B cell (primary cell): Measurements from ENCODE around the gene OIT3.

Experiments
- CTCF ChIP-seq: fragments of 200-600 bp; IDR thresholded peaks from one replicate; pipeline ENCODE4 v1.8.0; 2022; ENCODE audit warnings: antibody characterized with exemption, mild to moderate bottlenecking
- EZH2 ChIP-seq: IDR thresholded peaks from 2 replicates; pipeline ENCODE4 v1.6.1; 2012; ENCODE audit warnings: borderline replicate concordance, low read depth, mild to moderate bottlenecking, moderate library complexity, low read length; ENCODE audit not compliant: insufficient read depth, poor library complexity, severe bottlenecking

DNA sequence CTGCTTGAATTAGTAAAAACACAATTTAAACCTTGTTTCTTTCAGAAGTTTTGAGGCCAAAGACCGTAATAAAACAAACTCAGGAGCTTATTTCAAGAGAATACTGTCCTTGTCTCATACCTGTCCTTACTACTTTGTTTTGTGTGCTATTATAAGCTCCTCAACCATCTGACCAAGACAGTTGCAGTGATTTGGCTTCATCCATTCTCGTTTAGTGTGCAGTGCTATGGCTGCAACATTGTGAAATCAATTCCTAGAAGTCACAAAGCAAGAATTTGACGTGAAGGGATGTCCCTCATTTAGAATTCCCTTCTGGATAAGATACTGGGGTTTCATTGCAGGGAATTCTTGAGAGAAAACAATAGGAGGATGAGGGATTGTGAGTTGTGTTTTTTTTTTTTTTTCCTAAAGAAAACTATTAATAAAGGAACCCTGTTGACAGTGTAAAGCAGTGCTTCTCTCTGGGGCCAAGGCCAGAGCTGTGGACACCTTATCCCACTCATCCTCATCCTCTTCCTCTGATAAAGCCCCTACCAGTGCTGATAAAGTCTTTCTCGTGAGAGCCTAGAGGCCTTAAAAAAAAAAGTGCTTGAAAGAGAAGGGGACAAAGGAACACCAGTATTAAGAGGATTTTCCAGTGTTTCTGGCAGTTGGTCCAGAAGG, at the start of gene OIT3:
- TF ChIP-seq CTCF (no peak), EZH2 (no peak)
